Keratinocyte (primary cell): Measurements from ENCODE around the gene ATXN7L3.

Experiments
- CTCF ChIP-seq, 3 experiments: IDR thresholded peaks in 1 of 3; conservative IDR thresholded peaks in 1 of 3; optimal IDR thresholded peaks in 1 of 3; 2 replicates in 2 of 3; 3 replicates in 1 of 3; pipeline versions ENCODE3 to v1.5.1; 2011; ENCODE audit warnings: low read length in 3 of 3, mild to moderate bottlenecking in 3 of 3, moderate library complexity in 2 of 3, control low read depth in 1 of 3, inconsistent platforms in 1 of 3; ENCODE audit not compliant: insufficient read depth in 2 of 3; ENCODE audit errors: extremely low read depth in 1 of 3
- EZH2 ChIP-seq: IDR thresholded peaks from one replicate; pipeline ENCODE4 v1.6.1; 2012; ENCODE audit warnings: inconsistent platforms, mild to moderate bottlenecking, low read length, moderate library complexity

- peak in 1 of 3 experiments; percentile 19 for TF ChIP-seq CTCF (optimal IDR thresholded peaks at IDR 0.05 in 1 of 3, IDR thresholded peaks at IDR 0.05 in 1 of 3, conservative IDR thresholded peaks at IDR 0.05 in 1 of 3; ENCODE audit: extremely low read depth in 1 of 3, insufficient read depth in 2 of 3, low read length in 3 of 3)
- TF ChIP-seq EZH2: no peak
Observed at GRCh38 chr17:44219616-44220212, 20.0 kb upstream of the ATXN7L3 start, which contains the start of gene UBTF.
